ENCODE measurements around the gene CAPN7.

Gene CAPN7

DNA sequence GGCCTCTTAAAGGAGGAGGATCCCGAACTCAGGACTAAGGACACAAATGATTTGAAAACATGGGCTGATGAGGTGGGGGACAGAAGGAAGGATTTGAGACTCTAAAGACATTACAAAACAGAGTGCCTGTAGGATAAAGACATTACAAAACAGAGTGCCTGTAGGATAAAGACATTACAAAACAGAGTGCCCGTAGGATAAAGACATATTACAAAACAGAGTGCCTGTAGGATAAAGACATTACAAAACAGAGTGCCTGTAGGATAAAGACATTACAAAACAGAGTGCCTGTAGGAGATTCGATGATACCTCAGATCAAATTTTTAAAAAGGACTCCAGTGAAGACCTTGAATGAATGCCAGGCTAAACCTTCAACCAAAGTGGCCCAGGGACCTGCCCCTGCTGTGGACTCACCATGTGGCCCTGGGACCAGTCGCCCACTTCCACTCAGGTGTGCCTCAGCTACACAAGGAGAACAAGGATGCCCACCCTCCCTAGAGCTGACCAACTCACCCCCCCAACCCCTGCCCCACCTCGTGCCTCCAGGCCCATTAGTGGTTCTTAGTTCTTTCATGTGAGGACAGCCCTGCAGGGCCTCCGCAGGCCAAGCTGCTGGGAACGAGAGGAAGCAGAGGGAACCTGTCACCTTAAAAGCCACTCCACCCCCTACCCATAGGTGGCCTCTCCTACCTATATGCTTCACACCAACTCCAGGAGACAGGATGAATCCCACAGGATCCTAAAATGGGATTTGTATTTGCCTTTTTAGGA, 66.6 kb downstream of the CAPN7 start:
- peak; percentile 50; the same call in 1 of the 2 replicates for TF ChIP-seq CTCF (IDR thresholded peaks at IDR 0.05; ENCODE audit: low read depth, low read length)
- H3K36me3 ChIP-seq = peaks cover 26% of the 10 kb centered on the region
- no peaks in the 10 kb centered on the region for H3K27me3 ChIP-seq (ENCODE audit: insufficient read depth, low read depth, severe bottlenecking)
- DNase-seq = peak; percentile 36
- no peak overlapping the region for H3K4me3 ChIP-seq (ENCODE audit: low read depth, low read length)
- H3K27ac ChIP-seq = no peak overlapping the region
- H3K9me3 ChIP-seq (ENCODE audit: severe bottlenecking) = no peaks in the 10 kb centered on the region

DNA sequence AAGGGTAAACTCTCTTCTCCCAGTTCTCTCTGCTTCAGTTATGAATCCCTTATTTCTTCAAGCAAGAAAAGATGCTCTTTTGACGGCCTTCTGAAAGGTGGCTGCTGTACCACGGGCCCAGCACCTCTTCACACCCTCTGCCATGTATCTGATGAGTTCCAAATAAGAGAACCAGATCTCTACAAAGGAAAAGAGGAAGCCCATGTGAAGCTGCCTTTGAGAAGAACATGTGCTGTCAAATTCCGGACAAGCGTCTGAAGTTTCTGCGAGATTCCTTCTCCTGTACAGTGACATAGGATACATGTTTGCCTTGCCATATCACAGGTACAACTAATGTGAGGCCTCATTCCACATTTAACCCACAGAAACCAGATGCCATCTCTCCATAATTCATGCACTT, 67.2 kb downstream of the CAPN7 start:
- H3K27ac ChIP-seq = no peak overlapping the region

DNA sequence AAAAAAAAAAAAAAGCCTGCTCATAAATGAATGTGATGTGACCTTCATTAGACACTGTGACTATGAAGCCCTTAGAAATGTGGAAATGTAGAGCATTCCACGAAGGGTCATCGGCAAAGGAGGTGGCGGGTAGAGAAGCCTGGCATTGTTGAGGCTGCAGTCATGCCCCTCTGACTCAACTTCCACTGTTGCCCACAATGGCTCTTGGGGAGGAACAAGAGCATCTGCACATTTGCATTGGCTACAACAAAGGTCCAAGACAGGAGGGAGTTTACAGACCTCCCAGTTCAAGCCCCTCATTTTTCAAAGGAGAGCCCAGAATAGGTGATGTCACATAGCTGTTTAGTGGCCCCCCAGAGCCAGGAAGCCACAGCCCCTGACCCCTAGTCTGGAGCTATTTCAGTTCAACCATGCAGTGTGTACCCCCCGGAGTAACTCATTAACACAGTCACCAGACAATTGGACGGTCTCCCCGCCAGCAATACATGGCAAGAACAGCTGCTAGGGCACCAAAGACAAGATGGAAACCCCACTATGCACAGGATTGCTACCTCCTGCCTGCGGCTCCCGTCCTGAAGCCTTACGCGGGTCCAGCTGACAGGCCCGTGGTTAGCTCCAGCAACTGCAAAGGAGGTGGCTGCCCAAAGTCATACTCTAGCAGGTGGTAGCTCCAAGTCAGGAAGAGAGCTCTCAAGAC, 70.1 kb downstream of the CAPN7 start:
- Histone ChIP-seq H3K9me3 (ENCODE audit: severe bottlenecking) (no peaks in the 10 kb centered on the region), H3K36me3 (peaks cover 8% of the 10 kb centered on the region), H3K4me3 (ENCODE audit: low read depth, low read length) (no peak overlapping the region), H3K27ac (no peak overlapping the region), H3K27me3 (ENCODE audit: insufficient read depth, low read depth, severe bottlenecking) (no peaks in the 10 kb centered on the region)
- TF ChIP-seq CTCF (IDR thresholded peaks at IDR 0.05; ENCODE audit: low read depth, low read length) = no peak
- no peak for DNase-seq

More for the DNA sequence above, 67.2 kb downstream of the CAPN7 start:
- DNase-seq = no peak
- H3K4me3 ChIP-seq (ENCODE audit: low read depth, low read length) = no peak overlapping the region
- no peak for TF ChIP-seq CTCF (IDR thresholded peaks at IDR 0.05; ENCODE audit: low read depth, low read length)
- H3K36me3 ChIP-seq = peaks cover 22% of the 10 kb centered on the region
- no peaks in the 10 kb centered on the region for H3K27me3 ChIP-seq (ENCODE audit: insufficient read depth, low read depth, severe bottlenecking)
- H3K9me3 ChIP-seq (ENCODE audit: severe bottlenecking) = no peaks in the 10 kb centered on the region

DNA sequence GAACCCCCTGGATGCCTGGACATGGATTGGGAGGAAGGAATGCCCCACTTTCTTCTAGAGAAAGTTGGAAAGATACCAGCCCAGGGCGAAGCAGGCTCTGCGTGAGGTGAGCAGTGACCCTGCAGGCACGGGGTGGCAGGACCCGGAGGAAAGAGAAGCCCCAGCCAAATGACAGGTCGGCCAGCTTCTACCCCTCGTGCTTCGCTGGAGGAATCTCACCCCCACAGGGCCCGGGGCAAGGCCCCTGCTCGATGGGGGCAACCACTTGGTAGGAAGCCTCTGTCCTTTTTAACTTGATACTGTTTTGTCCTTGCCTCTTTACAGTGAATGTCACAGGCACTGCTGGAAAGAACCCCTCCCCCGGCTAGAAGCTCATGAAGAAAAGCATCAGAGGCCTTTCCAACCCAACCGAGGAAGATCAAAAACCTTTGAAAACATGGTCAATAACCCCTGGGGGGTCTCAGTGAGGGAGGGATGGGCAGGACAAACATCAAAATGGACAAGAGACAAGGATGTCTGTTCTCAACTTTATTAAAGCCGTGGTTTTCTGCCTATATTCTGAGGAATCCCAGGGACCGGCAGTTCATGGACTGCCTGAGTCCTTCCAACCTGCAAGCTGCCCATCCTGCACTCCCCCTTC, 71.9 kb downstream of the CAPN7 start:
- Histone ChIP-seq H3K27ac (no peak overlapping the region), H3K4me3 (ENCODE audit: low read depth, low read length) (no peak overlapping the region), H3K36me3 (peaks cover 8% of the 10 kb centered on the region), H3K9me3 (ENCODE audit: severe bottlenecking) (no peaks in the 10 kb centered on the region), H3K27me3 (ENCODE audit: insufficient read depth, low read depth, severe bottlenecking) (no peaks in the 10 kb centered on the region)
- TF ChIP-seq CTCF (IDR thresholded peaks at IDR 0.05; ENCODE audit: low read depth, low read length) = no peak
- DNase-seq = no peak

DNA sequence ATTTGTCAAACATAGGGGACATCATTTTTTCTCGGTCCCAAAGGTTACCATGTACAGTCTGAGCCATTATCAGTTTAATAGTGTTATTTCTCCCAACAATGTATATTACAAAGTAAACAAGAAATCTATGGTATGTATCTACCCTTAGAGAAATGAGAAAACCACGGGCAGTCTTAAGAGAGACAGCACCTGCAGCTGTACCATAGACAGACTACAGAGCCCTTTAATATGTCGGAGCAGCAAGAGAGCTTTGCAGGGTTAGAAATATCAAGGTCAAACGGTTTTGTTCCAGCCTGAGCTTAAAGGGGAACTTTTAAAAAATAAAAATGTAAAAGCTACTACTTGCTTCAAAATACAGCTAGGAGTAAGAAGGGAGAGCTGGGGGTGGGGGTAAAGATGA, 73.2 kb downstream of the CAPN7 start:
- Histone ChIP-seq H3K9me3 (ENCODE audit: severe bottlenecking) (no peaks in the 10 kb centered on the region), H3K27ac (no peak overlapping the region), H3K4me3 (ENCODE audit: low read depth, low read length) (no peak overlapping the region), H3K36me3 (0 out of 2 replicates have a peak, but pooled peaks cover 4% of the 10 kb centered on the region), H3K27me3 (ENCODE audit: insufficient read depth, low read depth, severe bottlenecking) (no peaks in the 10 kb centered on the region)
- TF ChIP-seq CTCF (IDR thresholded peaks at IDR 0.05; ENCODE audit: low read depth, low read length) = no peak
- no peak for DNase-seq

Data from WERI-Rb-1 (cell line).